Breast epithelium (tissue), 3 donors: ENCODE measurements around the gene ASPG.

Experiments used
- CTCF ChIP-seq, 3 donors: fragments of 450-650 bp; IDR thresholded peaks; one replicate each; pipeline ENCODE4 v1.5.1; 2016 to 2017; ENCODE audit warnings: antibody characterized with exemption in 3 of 3, mild to moderate bottlenecking in 3 of 3, moderate library complexity in 3 of 3
- POLR2A ChIP-seq: fragments of 450-650 bp; IDR thresholded peaks from one replicate; pipeline ENCODE4 v1.6.1; 2016; ENCODE audit warnings: antibody characterized with exemption, mild to moderate bottlenecking, moderate library complexity
- POLR2AphosphoS5 ChIP-seq, 3 donors: sonication (generic); formaldehyde crosslinking; IDR thresholded peaks; one replicate each; pipeline ENCODE4 v1.6.1; 2017; ENCODE audit warnings: antibody characterized with exemption in 3 of 3

GRCh38 chr14:104115691-104116287 lies 30.3 kb downstream of the ASPG start:
- TF ChIP-seq CTCF (IDR thresholded peaks at IDR 0.05) (no peak), POLR2A (no peak), POLR2AphosphoS5 (IDR thresholded peaks at IDR 0.05) (no peak)
